ENCODE results near the gene C1QC. TPM values are rescaled to one million over a fixed set of nuclear protein-coding genes. Genes with fewer than 3 reads are reported as not detected.

C1QC gene
- total RNA-seq, 1 donor from 2014 or later: not detected

DNA sequence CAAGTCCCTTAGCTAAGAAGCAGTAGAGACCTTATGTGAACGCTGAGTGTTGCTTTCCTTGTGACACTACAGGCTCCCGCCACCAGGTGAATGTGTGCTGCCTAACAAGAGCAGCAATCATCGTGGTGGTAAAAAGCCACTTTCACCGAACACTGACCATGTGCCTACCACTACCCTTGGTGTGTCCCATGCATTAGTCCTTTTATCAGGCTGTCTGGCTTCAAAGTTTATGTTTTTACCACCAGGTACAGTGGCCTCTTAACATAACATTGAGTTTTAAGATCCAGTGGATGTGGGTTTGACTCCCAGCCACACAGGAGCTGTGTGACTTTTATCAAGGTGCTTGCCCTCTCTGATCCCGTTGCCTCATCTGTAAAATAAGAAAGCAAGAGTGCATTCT, 11.3 kb downstream of the C1QC start:
- Mint-ChIP-seq H3K4me3 (ENCODE audit: unreplicated experiment) (no peak overlapping the region), H3K4me1 (ENCODE audit: unreplicated experiment) (no peaks in the 10 kb centered on the region), H3K27me3 (ENCODE audit: unreplicated experiment) (peaks cover 59% of the 10 kb centered on the region), H3K27ac (ENCODE audit: unreplicated experiment) (no peak overlapping the region), H3K36me3 (ENCODE audit: unreplicated experiment) (no peaks in the 10 kb centered on the region), H3K9me3 (ENCODE audit: unreplicated experiment) (no peaks in the 10 kb centered on the region)
- DNase-seq (ENCODE audit: extremely low spot score, unreplicated experiment): no peak
- TF ChIP-seq, protein P1, sequence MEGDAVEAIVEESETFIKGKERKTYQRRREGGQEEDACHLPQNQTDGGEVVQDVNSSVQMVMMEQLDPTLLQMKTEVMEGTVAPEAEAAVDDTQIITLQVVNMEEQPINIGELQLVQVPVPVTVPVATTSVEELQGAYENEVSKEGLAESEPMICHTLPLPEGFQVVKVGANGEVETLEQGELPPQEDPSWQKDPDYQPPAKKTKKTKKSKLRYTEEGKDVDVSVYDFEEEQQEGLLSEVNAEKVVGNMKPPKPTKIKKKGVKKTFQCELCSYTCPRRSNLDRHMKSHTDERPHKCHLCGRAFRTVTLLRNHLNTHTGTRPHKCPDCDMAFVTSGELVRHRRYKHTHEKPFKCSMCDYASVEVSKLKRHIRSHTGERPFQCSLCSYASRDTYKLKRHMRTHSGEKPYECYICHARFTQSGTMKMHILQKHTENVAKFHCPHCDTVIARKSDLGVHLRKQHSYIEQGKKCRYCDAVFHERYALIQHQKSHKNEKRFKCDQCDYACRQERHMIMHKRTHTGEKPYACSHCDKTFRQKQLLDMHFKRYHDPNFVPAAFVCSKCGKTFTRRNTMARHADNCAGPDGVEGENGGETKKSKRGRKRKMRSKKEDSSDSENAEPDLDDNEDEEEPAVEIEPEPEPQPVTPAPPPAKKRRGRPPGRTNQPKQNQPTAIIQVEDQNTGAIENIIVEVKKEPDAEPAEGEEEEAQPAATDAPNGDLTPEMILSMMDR (IDR thresholded peaks at IDR 0.05): no peak

DNA sequence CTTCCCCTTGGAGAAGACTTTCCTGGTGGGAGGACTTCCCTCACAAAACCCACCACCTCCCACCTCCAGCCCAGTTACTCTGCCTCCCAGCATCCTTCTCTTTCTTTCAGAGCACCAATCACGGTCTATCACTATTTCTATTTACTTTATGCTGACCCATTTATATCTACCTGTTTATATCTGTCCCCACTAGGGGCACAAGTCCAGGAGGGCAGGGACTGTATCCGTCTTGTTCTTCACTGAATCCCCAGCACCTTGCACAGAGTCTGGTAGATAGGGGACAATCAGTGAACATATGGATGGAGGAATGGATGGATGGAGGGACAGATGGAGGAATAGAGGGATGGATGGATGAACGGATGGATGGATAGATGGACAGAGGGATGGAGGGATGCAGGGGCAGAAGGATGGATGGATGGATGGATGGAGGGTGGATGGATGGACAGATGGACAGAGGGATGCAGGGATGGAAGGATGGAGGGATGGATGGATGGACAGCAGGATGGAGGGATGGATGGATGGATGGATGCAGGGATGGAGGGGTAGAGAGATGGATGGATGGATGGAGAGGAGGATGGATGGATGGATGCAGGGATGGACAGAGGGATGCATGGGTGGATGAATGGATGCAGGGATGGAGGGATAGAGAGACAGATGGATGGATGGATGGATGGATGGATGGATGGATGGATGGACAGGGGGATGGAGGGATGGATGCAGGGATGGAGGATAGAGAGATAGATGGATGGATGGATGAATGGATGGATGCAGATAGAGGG, 15.1 kb downstream of the C1QC start:
- Mint-ChIP-seq H3K4me1 (ENCODE audit: unreplicated experiment) (no peaks in the 10 kb centered on the region), H3K4me3 (ENCODE audit: unreplicated experiment) (no peak overlapping the region), H3K27ac (ENCODE audit: unreplicated experiment) (no peak overlapping the region), H3K27me3 (ENCODE audit: unreplicated experiment) (peaks cover 76% of the 10 kb centered on the region), H3K36me3 (ENCODE audit: unreplicated experiment) (no peaks in the 10 kb centered on the region), H3K9me3 (ENCODE audit: unreplicated experiment) (no peaks in the 10 kb centered on the region)
- TF ChIP-seq, protein P1 (IDR thresholded peaks at IDR 0.05): no peak
- DNase-seq (ENCODE audit: extremely low spot score, unreplicated experiment): no peak

DNA sequence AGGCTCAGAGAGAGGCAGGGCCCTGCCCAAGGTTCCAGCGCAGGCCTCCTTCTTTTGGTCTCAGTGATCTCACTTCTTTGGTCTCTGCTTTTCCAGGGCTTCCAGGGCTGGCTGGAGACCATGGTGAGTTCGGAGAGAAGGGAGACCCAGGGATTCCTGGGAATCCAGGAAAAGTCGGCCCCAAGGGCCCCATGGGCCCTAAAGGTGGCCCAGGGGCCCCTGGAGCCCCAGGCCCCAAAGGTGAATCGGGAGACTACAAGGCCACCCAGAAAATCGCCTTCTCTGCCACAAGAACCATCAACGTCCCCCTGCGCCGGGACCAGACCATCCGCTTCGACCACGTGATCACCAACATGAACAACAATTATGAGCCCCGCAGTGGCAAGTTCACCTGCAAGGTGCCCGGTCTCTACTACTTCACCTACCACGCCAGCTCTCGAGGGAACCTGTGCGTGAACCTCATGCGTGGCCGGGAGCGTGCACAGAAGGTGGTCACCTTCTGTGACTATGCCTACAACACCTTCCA, 17.3 kb downstream of the C1QC start:
- DNase-seq (ENCODE audit: extremely low spot score, unreplicated experiment): no peak
- no peaks in the 10 kb centered on the region for H3K4me1 Mint-ChIP-seq (ENCODE audit: unreplicated experiment)
- H3K27ac Mint-ChIP-seq (ENCODE audit: unreplicated experiment): no peak overlapping the region
- H3K27me3 Mint-ChIP-seq (ENCODE audit: unreplicated experiment): peaks cover 68% of the 10 kb centered on the region
- no peaks in the 10 kb centered on the region for H3K36me3 Mint-ChIP-seq (ENCODE audit: unreplicated experiment)
- TF ChIP-seq, protein P1 (IDR thresholded peaks at IDR 0.05): no peak
- H3K9me3 Mint-ChIP-seq (ENCODE audit: unreplicated experiment): no peaks in the 10 kb centered on the region
- no peak overlapping the region for H3K4me3 Mint-ChIP-seq (ENCODE audit: unreplicated experiment)

DNA sequence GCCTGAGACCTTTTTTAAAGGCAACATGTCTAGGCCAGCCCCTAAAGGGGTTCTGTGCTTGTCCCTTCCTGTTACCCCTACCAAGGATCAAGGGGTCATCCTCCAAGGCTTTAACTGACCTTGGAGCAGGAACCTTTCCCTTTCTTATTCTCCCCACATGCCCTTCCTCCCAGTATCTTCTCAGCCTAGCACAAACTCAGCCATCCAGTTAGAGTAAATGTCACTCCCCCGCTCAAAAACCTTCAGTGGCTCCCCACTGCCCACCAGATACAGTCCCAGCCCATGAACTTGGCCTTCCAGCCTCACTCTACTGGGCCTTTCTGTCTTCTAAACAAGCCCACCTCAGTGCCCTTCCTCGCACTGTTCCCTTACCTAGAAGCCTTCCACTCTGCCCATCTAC, 18.4 kb downstream of the C1QC start:
- no peak overlapping the region for H3K4me3 Mint-ChIP-seq (ENCODE audit: unreplicated experiment)
- H3K9me3 Mint-ChIP-seq (ENCODE audit: unreplicated experiment): no peaks in the 10 kb centered on the region
- TF ChIP-seq, protein P1 (IDR thresholded peaks at IDR 0.05): no peak
- no peaks in the 10 kb centered on the region for H3K36me3 Mint-ChIP-seq (ENCODE audit: unreplicated experiment)
- peaks cover 62% of the 10 kb centered on the region for H3K27me3 Mint-ChIP-seq (ENCODE audit: unreplicated experiment)
- no peaks in the 10 kb centered on the region for H3K4me1 Mint-ChIP-seq (ENCODE audit: unreplicated experiment)
- H3K27ac Mint-ChIP-seq (ENCODE audit: unreplicated experiment): no peak overlapping the region
- DNase-seq (ENCODE audit: extremely low spot score, unreplicated experiment): no peak

DNA sequence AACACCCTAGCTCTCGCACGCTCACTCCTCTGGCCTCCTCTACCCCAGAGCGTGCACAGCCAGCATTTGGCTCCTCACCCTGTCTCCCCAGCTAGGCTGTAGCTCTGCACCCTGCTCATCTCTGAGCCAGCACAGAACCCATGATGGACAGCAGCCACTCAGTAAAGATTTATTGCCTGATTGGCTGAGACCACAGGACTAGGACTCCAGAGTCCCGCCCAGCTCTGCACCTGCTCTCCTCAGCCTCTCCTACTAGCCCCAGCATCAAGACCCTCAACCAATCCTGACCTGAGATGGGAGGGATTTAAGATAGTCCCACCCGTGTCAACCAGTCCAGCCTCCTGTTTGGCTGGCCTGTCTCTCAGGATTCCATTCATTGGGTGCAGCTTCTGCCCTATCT, 18.9 kb downstream of the C1QC start:
- Mint-ChIP-seq H3K4me1 (ENCODE audit: unreplicated experiment) (no peaks in the 10 kb centered on the region), H3K9me3 (ENCODE audit: unreplicated experiment) (no peaks in the 10 kb centered on the region), H3K27me3 (ENCODE audit: unreplicated experiment) (peaks cover 63% of the 10 kb centered on the region), H3K36me3 (ENCODE audit: unreplicated experiment) (no peaks in the 10 kb centered on the region), H3K4me3 (ENCODE audit: unreplicated experiment) (no peak overlapping the region), H3K27ac (ENCODE audit: unreplicated experiment) (no peak overlapping the region)
- TF ChIP-seq, protein P1 (IDR thresholded peaks at IDR 0.05): no peak
- DNase-seq (ENCODE audit: extremely low spot score, unreplicated experiment): no peak
